Measurements from ENCODE around the gene ADRA2B.

The ADRA2B gene

DNA sequence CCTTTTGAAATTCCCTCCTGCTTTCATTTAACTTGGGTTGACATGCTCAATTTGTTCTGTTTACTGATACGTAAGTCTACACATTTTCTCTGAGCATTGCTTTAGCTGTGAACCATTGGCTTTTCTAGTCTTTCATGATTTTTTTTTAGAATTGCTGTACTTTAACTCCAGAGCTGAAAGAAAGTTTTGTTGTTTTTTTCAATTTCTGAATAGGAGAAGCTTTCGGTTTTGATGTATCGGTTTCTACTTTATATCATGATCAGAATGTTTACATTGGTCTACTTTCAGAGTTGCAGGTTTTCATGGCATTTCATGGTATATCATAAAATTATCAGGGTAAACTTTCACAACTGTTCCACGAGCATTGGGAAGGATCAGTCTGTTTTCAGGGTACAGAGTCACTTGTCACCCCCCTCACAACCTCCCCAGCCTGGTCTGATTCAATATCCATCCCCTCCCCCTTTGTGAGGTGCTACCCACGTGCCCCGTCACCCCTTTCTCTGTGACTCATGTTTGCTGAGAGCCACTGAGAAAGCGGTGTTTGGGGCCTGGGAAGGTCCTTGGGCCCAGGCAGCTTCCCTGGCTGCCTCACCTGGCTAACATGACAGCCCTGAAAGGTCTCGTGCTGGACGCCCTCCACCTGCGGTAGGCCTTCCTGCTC lies 14.9 kb upstream of the ADRA2B start:
- TF ChIP-seq ZFX (IDR thresholded peaks at IDR 0.05) = no peak
- TF ChIP-seq, protein P1, sequence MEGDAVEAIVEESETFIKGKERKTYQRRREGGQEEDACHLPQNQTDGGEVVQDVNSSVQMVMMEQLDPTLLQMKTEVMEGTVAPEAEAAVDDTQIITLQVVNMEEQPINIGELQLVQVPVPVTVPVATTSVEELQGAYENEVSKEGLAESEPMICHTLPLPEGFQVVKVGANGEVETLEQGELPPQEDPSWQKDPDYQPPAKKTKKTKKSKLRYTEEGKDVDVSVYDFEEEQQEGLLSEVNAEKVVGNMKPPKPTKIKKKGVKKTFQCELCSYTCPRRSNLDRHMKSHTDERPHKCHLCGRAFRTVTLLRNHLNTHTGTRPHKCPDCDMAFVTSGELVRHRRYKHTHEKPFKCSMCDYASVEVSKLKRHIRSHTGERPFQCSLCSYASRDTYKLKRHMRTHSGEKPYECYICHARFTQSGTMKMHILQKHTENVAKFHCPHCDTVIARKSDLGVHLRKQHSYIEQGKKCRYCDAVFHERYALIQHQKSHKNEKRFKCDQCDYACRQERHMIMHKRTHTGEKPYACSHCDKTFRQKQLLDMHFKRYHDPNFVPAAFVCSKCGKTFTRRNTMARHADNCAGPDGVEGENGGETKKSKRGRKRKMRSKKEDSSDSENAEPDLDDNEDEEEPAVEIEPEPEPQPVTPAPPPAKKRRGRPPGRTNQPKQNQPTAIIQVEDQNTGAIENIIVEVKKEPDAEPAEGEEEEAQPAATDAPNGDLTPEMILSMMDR (conservative IDR thresholded peaks at IDR 0.05) = no peak
- no peak overlapping the region for H3K27ac ChIP-seq

DNA sequence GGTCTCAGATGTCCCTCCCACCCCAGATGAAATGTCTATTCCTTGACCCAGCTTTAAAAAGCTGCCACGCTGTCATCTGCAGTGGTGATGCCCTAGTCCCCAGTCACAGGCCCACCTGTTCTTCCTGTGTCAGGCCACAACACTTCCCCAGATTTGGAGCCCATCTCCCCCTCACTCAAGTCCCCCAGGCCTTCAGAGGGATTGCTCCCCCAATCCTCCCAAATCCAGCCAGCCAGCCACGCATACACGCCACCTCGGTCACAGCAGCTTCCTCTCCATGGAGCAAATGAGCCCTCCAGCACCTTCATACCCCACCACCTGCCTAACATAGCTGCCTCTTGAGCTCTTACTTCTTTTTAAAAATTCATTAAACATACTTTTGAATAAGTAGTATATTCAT lies 14.1 kb upstream of the ADRA2B start:
- TF ChIP-seq ZFX (IDR thresholded peaks at IDR 0.05) = no peak
- TF ChIP-seq, protein P1 (conservative IDR thresholded peaks at IDR 0.05) = no peak

DNA sequence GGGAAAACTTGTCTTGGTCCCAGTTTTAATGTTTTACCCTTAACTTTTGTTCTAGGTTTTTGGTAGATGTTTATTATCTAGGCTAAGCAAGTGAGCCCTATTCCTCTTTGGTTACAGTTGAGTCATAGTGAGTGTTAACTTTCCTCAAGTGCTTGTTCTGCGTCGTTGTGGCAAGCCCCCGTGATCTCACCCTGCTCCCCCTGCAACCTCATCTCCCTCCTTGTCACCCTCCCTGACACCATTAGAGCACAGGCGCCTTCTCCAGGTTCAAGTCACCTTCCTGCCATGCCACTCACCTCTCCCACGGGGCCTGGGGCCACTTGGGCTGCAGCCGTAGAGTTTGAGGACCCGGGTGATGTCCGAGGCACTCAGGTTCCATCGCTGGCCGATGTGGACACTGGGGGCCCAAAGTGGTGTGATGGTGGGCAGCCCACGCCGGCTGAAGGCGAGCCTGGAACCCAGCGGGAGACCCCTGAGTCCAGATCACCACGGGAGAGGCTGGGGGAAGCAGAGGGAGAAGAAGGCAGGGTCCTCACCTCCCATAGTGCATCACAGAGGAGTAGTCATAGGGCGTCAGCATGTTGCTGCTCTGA lies 13.3 kb upstream of the ADRA2B start:
- TF ChIP-seq, protein P1 (conservative IDR thresholded peaks at IDR 0.05) = no peak
- no peak for TF ChIP-seq ZFX (IDR thresholded peaks at IDR 0.05)

More for the DNA sequence above, 14.1 kb upstream of the ADRA2B start:
- no peak overlapping the region for H3K27ac ChIP-seq

DNA sequence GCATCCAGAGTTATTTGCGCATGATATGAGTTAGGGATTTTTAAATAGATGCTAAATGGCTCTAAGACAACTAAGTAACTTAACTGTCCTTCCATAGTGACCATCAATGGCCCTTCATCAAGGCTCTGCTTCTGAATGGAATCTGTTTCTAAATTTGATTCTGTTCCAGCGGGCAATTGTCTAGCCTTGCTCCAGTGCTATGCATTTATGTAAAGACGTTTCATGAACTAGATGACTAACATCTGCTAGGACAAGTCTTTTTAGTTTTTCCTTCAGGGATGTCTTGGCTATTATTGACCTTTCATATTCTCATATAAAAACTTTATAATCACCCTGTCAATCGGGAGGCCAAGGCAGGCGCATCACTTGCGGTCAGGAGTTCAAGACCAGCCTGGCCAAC lies 12.1 kb upstream of the ADRA2B start:
- TF ChIP-seq, protein P1 (conservative IDR thresholded peaks at IDR 0.05) = no peak
- TF ChIP-seq ZFX (IDR thresholded peaks at IDR 0.05) = no peak
- no peak overlapping the region for H3K27ac ChIP-seq

More for the DNA sequence above, 13.3 kb upstream of the ADRA2B start:
- no peak overlapping the region for H3K27ac ChIP-seq

DNA sequence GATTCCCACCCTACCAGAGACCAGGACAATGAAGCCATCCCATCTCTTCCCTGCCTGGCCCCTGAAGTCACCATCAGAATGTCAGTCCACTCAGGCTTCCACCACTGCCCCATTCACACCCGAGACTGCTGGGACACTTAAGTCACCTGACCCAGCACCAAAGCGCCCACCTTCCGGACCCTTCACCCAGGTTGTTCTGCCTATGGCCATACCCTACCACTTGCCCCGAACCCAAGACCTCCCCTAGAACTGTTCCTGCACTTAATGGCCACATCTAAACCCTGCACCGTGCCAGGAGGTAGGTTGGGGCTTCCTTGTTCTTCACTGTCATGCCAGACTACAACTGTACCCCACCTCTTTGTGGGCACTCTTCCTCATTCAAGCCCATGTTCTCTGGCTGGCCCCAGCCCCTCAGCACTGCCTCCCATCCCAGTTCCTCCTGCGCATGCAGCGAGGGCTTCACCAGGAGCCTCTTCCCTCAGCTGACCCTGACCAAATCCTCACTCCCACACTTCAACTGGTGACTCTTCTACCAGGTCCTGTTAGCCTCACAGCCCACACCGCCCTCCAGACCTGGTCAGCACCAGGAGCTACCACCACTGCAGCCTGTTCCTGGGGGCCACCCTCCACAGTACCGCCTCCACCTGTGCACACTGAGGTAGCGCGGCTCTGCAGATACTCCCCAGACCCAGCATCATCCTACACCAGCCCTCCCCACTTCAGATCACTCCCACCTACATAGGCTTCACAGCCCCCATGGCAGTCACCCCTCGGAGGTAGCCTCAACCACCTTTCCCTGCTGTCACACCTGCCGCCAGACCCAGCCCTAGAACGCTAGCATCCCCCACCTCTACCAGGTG lies 8.3 kb upstream of the ADRA2B start:
- no peak overlapping the region for H3K27ac ChIP-seq
- no peak for TF ChIP-seq ZFX (IDR thresholded peaks at IDR 0.05)
- TF ChIP-seq, protein P1 (conservative IDR thresholded peaks at IDR 0.05) = no peak

DNA sequence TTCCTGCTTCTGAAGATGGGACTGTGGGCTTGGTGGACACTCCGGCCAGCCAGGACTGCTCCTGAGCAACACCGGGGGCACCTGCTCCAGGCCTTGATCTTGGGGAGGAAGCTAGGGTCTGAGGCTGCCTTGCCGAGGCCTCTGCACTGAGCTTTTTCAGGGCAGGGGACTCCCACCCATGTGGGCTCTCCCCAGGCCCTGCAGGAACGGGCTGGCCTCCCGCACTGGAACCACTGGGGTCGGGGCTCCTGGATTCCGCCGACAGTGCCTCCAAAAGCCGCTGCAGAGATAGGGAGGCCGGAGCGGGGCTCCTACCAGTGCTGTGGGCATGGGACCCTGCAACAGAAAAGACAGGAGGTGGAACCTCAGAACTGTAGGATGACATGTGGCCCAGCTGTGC lies 7.6 kb upstream of the ADRA2B start:
- no peak for TF ChIP-seq ZFX (IDR thresholded peaks at IDR 0.05)
- TF ChIP-seq, protein P1 (conservative IDR thresholded peaks at IDR 0.05) = no peak

DNA sequence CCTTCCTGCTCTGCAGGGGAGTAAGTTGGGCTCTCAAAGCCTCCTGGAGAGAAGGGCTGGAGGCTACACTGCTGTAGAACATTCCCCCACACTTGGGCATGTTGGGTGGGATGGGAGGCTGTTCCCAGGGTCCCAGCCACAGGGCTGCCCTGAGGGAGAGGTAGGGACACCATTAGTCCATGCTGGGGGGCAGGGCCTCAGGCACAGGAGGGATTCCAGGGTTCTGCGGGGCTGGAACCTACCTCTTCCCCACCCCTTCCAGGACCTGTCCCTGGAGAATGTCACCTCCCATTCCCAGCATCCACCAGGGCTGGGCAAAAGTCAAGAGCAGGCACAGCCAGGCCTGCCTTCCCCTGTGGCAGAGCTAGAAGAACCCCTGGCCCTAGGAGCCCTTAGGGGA lies 6.9 kb upstream of the ADRA2B start:
- no peak for TF ChIP-seq ZFX (IDR thresholded peaks at IDR 0.05)
- TF ChIP-seq, protein P1 (conservative IDR thresholded peaks at IDR 0.05) = no peak
- H3K27ac ChIP-seq = no peak overlapping the region

More for the DNA sequence above, 7.6 kb upstream of the ADRA2B start:
- no peak overlapping the region for H3K27ac ChIP-seq

All from C4-2B (cell line).